NCI-H2107 treated with DMSO at 0.1 percent for 48 hours (cell line): ENCODE measurements around the gene ATXN3L.
"Not testable (repeated sequence)": the region's sequence is repeated elsewhere in the genome, so short reads cannot be mapped to it uniquely, and the experiment has no call there.

ENCODE experiments used
- DNase-seq: peaks from one replicate; lab custom pipeline; 2025; ENCODE audit not compliant: unreplicated experiment; lab: John Stamatoyannopoulos, UW

ATXN3L gene

DNA sequence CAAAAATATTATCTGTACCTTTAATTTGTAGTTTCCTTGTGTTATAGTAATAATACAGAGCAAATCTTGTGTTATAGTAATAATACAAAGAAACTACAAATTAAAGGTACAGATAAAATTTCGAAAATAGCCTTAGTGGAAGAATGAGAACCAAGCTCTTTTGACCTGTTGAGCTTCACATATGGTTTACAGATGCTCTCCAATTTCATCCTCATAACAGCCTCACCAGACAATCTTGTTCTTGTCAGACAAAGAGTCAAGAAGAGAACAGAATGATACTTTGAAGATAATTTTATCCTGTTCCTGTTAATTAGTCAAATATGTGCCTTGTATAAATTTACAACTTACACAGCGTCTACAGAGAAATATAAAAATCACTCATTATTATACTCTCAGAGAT lies 12.8 kb downstream of the ATXN3L start:
- DNase-seq, result no peak

DNA sequence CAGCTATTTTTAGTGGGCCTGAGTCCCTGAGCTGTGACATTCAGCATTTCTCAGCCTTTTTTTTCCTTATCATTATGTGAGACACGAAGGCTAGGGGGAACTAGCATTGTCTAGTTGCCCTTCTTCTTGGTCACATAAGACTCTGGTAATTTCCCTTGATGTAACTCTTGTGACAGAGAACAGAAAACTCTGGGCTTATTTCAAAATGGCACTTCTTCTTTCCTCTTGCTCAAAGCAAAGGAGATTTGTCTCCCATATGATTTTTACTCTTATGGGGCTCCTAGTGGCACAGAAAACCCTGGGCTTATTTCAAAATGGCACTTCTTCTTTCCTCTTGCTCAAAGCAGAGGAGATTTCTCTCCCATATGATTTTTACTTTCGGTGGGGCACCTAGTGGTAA lies 14.7 kb downstream of the ATXN3L start:
- no peak for DNase-seq

DNA sequence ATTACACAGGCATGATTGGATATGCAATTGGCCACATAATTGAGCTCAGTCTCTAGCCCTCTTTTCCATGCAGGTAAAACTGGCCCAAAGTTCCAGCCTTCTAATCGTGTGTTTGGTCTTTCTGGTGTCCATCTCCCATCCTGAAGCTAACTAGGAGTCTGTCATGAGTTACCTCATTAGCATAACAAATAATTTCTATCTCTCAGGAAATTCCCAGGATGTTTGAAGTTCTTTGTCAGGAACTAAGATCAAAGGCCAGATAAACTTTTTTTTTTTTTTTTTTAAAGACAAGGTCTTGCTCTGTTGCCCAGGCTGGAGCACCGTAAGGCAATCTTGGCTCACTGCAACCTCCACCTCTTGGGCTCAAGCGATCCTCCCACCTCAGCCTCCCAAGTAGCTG lies 15.8 kb downstream of the ATXN3L start:
- no peak for DNase-seq

DNA sequence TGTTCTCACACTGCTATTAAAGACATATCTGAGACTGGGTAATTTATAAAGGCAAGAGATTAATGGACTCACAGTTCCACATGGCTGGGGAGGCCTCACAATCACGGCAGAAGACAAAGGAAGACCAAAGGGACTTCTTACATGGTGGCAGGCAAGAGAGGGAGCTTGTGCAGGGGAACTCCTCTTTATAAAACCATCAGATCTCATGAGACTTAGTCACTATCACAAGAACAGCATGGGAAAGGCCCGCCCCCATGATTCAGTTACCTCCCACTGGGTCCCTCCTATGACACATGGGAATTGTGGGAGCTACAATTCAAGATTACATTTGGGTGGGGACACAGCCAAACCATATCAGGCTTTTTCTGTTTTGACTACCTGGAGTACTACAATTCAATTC lies 16.6 kb downstream of the ATXN3L start:
- DNase-seq, result not testable (repeated sequence)

DNA sequence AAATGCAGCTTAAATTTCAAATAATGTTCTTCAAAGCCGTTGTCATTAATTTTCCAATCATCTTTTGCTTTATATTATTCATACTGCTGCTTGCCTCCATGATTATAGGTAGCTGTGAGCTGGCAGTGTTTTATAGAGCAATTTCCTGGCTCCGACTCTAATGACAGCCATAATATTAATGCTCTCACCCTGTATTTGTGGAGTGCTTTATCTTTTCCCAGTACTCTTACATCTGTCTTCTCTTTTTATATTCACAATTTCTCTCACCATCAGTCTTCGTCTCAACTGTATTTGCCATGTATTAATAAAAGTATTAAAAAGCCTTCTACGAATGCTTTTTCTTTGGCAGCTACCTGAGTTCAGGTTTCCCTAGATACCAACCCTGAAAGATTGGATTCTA lies 21.0 kb downstream of the ATXN3L start:
- no peak for DNase-seq

- DNase-seq, result no peak
Measured at GRCh38 chrX:13295841-13296240, 24.0 kb downstream of the ATXN3L start.

- peak; percentile 12 for DNase-seq
Measured at GRCh38 chrX:13293700-13294099, 26.2 kb downstream of the ATXN3L start.

- DNase-seq, result no peak
Measured at GRCh38 chrX:13290891-13291614, 28.8 kb downstream of the ATXN3L start.

- DNase-seq, result no peak
Measured at GRCh38 chrX:13288671-13289070, 31.2 kb downstream of the ATXN3L start.

DNA sequence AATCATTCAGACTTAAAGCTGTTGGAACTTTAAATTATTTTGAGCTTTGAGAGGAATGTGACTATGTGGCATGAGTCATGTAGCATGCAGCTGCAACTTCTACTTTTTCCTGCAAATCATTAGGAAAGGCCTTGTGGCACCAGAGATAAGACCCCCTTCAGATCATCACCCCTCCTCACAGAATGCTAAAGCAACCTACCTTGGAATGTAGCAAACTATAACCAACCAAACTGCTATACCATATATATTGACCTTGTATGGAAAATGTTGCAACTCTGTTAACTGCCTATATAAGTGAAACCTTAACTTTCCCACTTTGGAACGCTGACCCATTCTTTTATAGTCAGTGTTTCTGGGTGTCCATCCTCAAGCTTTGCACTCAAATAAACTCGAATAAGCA lies 32.0 kb downstream of the ATXN3L start:
- DNase-seq, result no peak

DNA sequence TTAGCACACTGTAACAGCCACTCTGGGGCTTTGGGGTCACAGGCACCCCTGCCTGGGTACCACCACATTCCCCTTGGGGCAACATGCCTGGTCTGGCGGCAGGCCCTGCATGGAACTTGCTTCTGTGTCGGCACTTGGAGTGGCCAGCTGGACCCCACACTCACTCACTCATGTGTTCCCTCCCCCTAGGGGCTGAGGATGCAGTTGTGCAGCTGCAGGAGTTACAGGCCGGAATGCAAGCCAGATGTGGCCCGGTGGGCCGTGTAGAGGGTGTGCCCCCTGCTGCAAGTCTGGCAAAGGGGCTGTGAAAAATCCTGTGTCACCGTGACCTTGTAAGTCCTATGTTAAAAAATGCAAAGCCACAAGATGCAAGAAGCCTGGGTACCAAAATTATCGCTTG lies 34.2 kb downstream of the ATXN3L start:
- DNase-seq, result no peak

DNA sequence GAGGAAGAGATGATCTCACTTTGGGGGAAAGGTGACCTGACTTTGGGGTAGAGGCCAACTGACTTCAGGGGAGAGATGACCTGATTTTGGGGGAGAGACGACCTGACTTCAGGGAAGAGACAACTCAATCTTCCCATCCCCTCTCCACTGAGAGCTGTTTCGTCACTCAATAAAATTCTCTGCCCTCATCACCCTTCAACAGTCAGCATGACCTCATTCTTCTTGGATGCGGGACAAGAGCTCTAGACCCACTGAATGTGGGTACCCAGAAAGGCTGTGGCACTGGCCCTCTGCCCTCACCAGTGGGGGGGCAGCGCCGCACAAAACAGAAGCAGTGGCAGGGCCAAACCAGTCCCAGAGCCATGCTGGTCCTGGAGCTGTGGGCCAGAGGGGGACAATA lies 34.6 kb downstream of the ATXN3L start:
- DNase-seq, result no peak

DNA sequence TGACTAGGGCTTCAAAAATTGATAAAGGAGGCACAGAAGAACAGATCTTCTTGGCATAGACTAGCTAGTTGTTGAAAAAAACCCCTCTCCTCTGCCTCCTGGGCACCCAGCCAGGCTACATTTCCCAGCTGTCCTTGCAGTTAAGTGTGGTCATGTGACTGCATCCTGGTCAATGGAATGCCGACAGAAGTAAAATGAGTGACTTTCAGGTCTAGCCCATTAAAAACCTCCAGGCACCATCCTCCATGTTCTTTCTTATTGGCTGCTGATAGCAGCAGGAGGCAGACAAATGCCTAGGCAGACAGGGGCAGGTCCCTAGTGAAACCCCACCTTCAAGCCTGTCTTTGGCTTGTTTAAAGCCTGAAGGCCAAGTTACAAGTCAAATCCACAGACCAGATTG lies 35.3 kb downstream of the ATXN3L start:
- no peak for DNase-seq

GRCh38 chrX:13283950-13284546 lies 35.8 kb downstream of the ATXN3L start:
- DNase-seq, result no peak

DNA sequence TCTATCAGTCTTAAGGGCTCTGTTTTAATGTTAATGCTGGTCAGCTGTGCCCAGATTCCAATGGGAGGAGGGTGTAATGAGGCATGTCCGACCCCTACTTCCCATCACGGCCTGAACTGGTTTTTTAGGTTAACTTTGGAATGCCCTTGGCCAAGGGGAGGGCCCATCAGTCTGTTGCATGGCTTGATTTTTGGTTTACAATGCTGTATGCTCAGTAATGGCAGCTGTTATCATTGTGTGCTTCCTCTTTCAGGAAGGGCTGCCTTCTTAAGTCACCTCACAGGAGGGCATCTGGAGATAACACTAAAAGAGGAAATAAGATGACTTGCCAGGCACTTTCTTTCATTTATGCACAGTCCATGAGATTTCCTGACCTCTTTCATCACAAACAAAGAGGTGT lies 36.3 kb downstream of the ATXN3L start:
- DNase-seq, result no peak

DNA sequence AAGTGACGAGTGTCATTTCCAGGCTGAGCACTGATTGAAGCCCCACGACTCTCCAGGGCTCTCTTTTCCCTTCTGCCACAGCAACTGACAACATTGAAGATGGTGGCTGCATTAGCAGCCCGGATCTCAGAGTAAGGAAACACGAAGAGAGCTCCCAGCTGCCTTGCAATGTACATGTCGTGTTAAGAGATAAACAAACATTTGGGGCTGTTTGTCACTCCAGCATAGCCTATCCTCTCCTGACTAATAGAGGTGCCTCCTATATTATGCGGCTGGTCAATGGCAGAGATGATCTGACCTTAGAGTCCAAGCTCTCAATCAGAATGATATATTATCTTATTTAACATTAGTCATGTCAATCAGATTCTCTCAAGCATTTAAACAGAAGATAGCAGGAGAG lies 38.6 kb downstream of the ATXN3L start:
- no peak for DNase-seq

GRCh38 chrX:13279279-13280018 lies 40.4 kb downstream of the ATXN3L start:
- DNase-seq, result no peak

DNA sequence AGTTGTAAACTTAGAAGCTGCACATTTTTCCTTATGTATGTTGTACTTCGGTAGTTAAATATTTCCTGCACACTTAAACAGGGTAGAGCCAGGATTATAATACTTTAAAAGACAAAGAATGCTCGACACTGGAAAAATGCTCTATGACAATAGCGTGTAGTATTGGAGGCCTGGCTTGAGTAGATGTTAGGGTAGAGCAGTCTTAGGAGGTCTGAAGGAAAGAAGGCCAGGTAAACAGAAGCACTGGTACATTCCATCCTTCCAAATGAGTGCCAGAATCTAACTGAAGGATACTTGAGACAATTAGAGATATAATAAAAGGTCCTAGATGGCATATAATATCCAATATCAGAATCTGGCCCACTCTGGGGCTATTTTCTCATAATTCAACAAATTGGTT lies 42.3 kb downstream of the ATXN3L start:
- DNase-seq, result no peak

DNA sequence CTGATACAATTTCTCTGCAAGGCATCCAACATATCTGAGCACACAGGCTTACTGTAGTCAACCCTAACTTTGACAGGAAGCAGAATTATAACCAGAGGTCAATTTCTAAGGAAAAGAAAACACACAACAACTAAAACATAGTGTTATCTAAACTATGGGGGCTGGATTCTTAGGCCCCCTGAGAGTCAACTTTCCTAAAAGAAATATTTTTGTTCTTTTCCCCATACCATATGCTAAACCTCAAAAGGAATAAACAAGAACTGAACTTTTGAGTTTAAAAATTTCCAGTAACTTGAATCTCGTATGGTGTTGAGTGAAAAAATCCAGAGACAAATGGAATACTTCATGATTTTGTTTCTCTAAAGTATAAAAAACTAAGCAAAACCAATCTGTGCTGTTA lies 42.9 kb downstream of the ATXN3L start:
- no peak for DNase-seq

DNA sequence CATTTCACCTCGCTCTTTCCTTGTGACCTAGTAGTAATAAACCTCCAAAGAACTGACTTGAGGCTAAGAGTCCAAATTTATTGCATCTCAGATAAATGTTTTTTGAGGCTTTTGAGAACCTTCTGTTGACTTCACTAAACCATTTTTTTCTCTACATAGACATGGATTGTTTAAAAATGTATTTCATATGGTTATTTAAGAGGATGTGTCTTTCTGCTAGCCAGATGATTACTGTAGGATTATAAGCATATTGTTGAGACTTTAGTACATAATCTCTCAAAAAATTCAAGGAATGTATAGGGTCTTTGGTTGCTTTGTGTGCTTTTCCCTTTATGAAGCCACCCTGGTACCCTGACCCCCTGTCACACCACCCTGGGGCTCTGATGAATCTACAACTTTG lies 44.8 kb downstream of the ATXN3L start:
- DNase-seq, result no peak

DNA sequence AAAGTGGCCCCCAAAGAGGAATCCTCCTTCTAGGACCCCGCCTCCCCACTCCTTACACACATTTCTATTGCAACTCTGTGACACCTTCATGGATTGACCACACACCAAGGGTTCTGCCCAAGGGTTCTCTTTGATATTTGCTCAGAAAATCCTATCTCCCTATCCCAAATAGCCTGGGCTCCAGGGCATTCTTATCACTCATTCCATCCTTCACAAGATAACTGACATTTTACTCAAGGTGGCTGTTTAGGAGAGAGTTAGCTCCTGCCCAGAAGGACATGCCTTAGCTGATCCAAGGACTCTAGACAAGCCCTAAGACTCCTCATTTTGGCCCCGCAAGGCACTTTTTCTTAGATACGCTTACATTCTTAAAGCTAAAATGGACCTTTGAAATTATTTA lies 47.4 kb downstream of the ATXN3L start:
- no peak for DNase-seq

GRCh38 chrX:13271511-13271910 lies 48.3 kb downstream of the ATXN3L start:
- no peak for DNase-seq
